Type B pancreatic cell (in vitro differentiated cells): ENCODE results near the gene PPP1R1B. TPM values are rescaled to one million over a fixed set of nuclear protein-coding genes. Genes with fewer than 3 reads are reported as not detected.

Source experiments
- DNase-seq: peaks from one replicate; pipeline ENCODE4 v3.0.0; 2021; ENCODE audit warnings: mixed read lengths; ENCODE audit not compliant: unreplicated experiment; ENCODE audit errors: extremely low spot score
- H3K27ac Mint-ChIP-seq: 2 replicates; pipeline ENCODE4 v1.8.0; 2021; ENCODE audit warnings: mild to moderate bottlenecking, mixed read lengths
- H3K27me3 Mint-ChIP-seq: 2 replicates; pipeline ENCODE4 v1.8.0; 2021; ENCODE audit warnings: mixed read lengths
- H3K36me3 Mint-ChIP-seq: 2 replicates; pipeline ENCODE4 v1.8.0; 2021; ENCODE audit warnings: mixed read lengths
- H3K4me1 Mint-ChIP-seq: one replicate; pipeline ENCODE4 v1.8.0; 2021; ENCODE audit warnings: mixed read lengths; ENCODE audit not compliant: unreplicated experiment
- H3K4me3 Mint-ChIP-seq: 2 replicates; pipeline ENCODE4 v1.8.0; 2021; ENCODE audit warnings: mild to moderate bottlenecking, mixed read lengths
- H3K9me3 Mint-ChIP-seq: 2 replicates; pipeline ENCODE4 v1.8.0; 2021; ENCODE audit warnings: mixed read lengths
- CTCF ChIP-seq: fragments of 200-600 bp; sonication (generic); conservative IDR thresholded peaks from 2 replicates; pipeline ENCODE4 v1.5.0; 2021; ENCODE audit warnings: antibody characterized with exemption, mild to moderate bottlenecking
- total RNA-seq: library from RNA; stranded (reverse); gene quantifications from 2 replicates; pipeline ENCODE4 v1.2.1, GENCODE V29; 2021; ENCODE audit warnings: low replicate concordance

PPP1R1B gene
- total RNA-seq, 1 donor from 2014 or later, result 3.7 TPM

GRCh38 chr17:39660011-39660360 lies 33.2 kb downstream of the PPP1R1B start:
- no peak for DNase-seq
- TF ChIP-seq CTCF, result no peak
- Mint-ChIP-seq H3K36me3 (no peaks in the 10 kb centered on the region), H3K4me3 (no peak overlapping the region), H3K9me3 (no peaks in the 10 kb centered on the region), H3K27me3 (no peaks in the 10 kb centered on the region), H3K27ac (no peak overlapping the region), H3K4me1 (peaks cover 11% of the 10 kb centered on the region)

- DNase-seq, result no peak
- Mint-ChIP-seq H3K27ac (no peak overlapping the region), H3K27me3 (no peaks in the 10 kb centered on the region), H3K36me3 (no peaks in the 10 kb centered on the region), H3K4me1 (peaks cover 5% of the 10 kb centered on the region), H3K9me3 (no peaks in the 10 kb centered on the region), H3K4me3 (no peak overlapping the region)
- TF ChIP-seq CTCF, result no peak
Observed at GRCh38 chr17:39660397-39661385, 33.9 kb downstream of the PPP1R1B start.

GRCh38 chr17:39661744-39662541 lies 35.2 kb downstream of the PPP1R1B start:
- Mint-ChIP-seq H3K9me3 (no peaks in the 10 kb centered on the region), H3K4me3 (no peak overlapping the region), H3K27me3 (peaks cover 4% of the 10 kb centered on the region), H3K27ac (no peak overlapping the region), H3K36me3 (no peaks in the 10 kb centered on the region), H3K4me1 (peaks cover 4% of the 10 kb centered on the region)
- no peak for TF ChIP-seq CTCF
- DNase-seq, result no peak

- Mint-ChIP-seq H3K27me3 (peaks cover 4% of the 10 kb centered on the region), H3K4me3 (no peak overlapping the region), H3K4me1 (peaks cover 4% of the 10 kb centered on the region), H3K27ac (no peak overlapping the region), H3K36me3 (no peaks in the 10 kb centered on the region), H3K9me3 (no peaks in the 10 kb centered on the region)
- no peak for TF ChIP-seq CTCF
- DNase-seq, result no peak
Observed at GRCh38 chr17:39662551-39663339, 36.0 kb downstream of the PPP1R1B start.

- H3K4me3 Mint-ChIP-seq, result no peak overlapping the region
- H3K27ac Mint-ChIP-seq, result no peak overlapping the region
- TF ChIP-seq CTCF, result no peak
Observed at GRCh38 chr17:39663340-39663687, 36.6 kb downstream of the PPP1R1B start.

More at GRCh38 chr17:39663340-39663687, 36.6 kb downstream of the PPP1R1B start:
- Mint-ChIP-seq H3K9me3 (no peaks in the 10 kb centered on the region), H3K36me3 (no peaks in the 10 kb centered on the region), H3K27me3 (peaks cover 4% of the 10 kb centered on the region), H3K4me1 (peaks cover 4% of the 10 kb centered on the region)
- no peak for DNase-seq
